ENCODE results near the gene UBXN2A. TPM values are rescaled to one million over a fixed set of nuclear protein-coding genes. Genes with fewer than 3 reads are reported as not detected.

UBXN2A gene
- total and polyA plus RNA-seq, 10 donors = 4.3 to 12.4 (median 8.5) TPM

GRCh38 chr2:24009680-24010476 lies 69.6 kb downstream of the UBXN2A start, which contains the start of gene MFSD2B:
Gene MFSD2B (plus strand): TSS chr2:24010085. CDS start chr2:24010097, 12 bp downstream.
- intact Hi-C loops (cut with DNase I; ENCODE audit: low total_unique reads) = no loop called here
- no peaks in the 10 kb centered on the region for H3K9me3 ChIP-seq
- TF ChIP-seq POLR2AphosphoS5 (IDR thresholded peaks at IDR 0.05) (no peak), POLR2A (IDR thresholded peaks at IDR 0.05) (no peak), CTCF (IDR thresholded peaks at IDR 0.05 in 8 of 11, conservative IDR thresholded peaks at IDR 0.05 in 3 of 11) (no peak)
- H3K4me3 ChIP-seq = peak within 1 kb of the TSS; percentile 15 to 64 (median 24)
- H3K27me3 ChIP-seq (replicated peaks in 1 of 7) = peaks cover 0 to 35% (median 22%) of the 10 kb centered on the region in 7 donors
- 3 to 13% (median 4%) methylated on average over 23 to 75 of the region's 75 CpGs for WGBS, 5 donors
- peak within 1 kb of the TSS in 1 of 8 donors; percentile 26 for H3K27ac ChIP-seq
- H3K4me1 ChIP-seq = peaks cover 3 to 19% (median 13%) of the 10 kb centered on the region in 6 donors
- H3K36me3 ChIP-seq = no peaks in the 10 kb centered on the region
- DNase-seq = no peak

- H3K36me3 ChIP-seq = no peaks in the 10 kb centered on the region
- H3K27ac ChIP-seq = peak overlapping the region in 1 of 8 donors; percentile 26
- TF ChIP-seq CTCF (IDR thresholded peaks at IDR 0.05 in 8 of 11, conservative IDR thresholded peaks at IDR 0.05 in 3 of 11) (no peak), POLR2AphosphoS5 (IDR thresholded peaks at IDR 0.05) (no peak), POLR2A (IDR thresholded peaks at IDR 0.05) (no peak)
- DNase-seq = no peak
- intact Hi-C loops (cut with DNase I; ENCODE audit: low total_unique reads) = no loop called here
- H3K9me3 ChIP-seq = no peaks in the 10 kb centered on the region
- 48 to 74% (median 61%) methylated on average over 16 to 37 of the region's 37 CpGs for whole genome bisulfite sequencing, 5 donors
- H3K27me3 ChIP-seq (replicated peaks in 1 of 7) = peaks cover 0 to 35% (median 22%) of the 10 kb centered on the region in 7 donors
- H3K4me3 ChIP-seq = peak overlapping the region in 6 of 8 donors; percentile 16 to 64 (median 26)
- peaks cover 3 to 19% (median 13%) of the 10 kb centered on the region in 6 donors for H3K4me1 ChIP-seq
These were observed 70.4 kb downstream of the UBXN2A start for GRCh38 chr2:24010477-24011249.

- H3K9me3 ChIP-seq = no peaks in the 10 kb centered on the region
- no peak for DNase-seq
- peaks cover 3 to 19% (median 13%) of the 10 kb centered on the region in 6 donors for H3K4me1 ChIP-seq
- no peak for TF ChIP-seq POLR2AphosphoS5 (IDR thresholded peaks at IDR 0.05)
- no peak for TF ChIP-seq POLR2A (IDR thresholded peaks at IDR 0.05)
- TF ChIP-seq CTCF (IDR thresholded peaks at IDR 0.05 in 8 of 11, conservative IDR thresholded peaks at IDR 0.05 in 3 of 11) = no peak
- H3K27ac ChIP-seq = no peak overlapping the region
- H3K27me3 ChIP-seq (replicated peaks in 1 of 7) = peaks cover 0 to 35% (median 22%) of the 10 kb centered on the region in 7 donors
- H3K4me3 ChIP-seq = peak overlapping the region in 1 of 8 donors; percentile 33
- intact Hi-C loops (cut with DNase I; ENCODE audit: low total_unique reads) = no loop called here
- no peaks in the 10 kb centered on the region for H3K36me3 ChIP-seq
- 55 to 72% (median 66%) methylated on average over 7 of the region's 7 CpGs for WGBS, 5 donors
These were observed 71.2 kb downstream of the UBXN2A start for GRCh38 chr2:24011250-24012104.
